CD14-positive monocyte (primary cell): ENCODE measurements around the gene CARD9. TPM values are rescaled to one million over a fixed set of nuclear protein-coding genes. Genes with fewer than 3 reads are reported as not detected.

Experiments used
- DNase-seq, 3 donors: peaks; one replicate each; pipeline ENCODE4 v3.0.0-alpha.2; 2011 to 2022
- H2AFZ ChIP-seq: 2 replicates; pipeline ENCODE4 v1.6.0; 2012; ENCODE audit warnings: mild to moderate bottlenecking, low read depth, low read length, inconsistent platforms; ENCODE audit not compliant: insufficient read depth, poor library complexity, severe bottlenecking
- H3K27ac ChIP-seq, 2 donors: 1 replicate in 1 of 2; 2 replicates in 1 of 2; pipeline ENCODE4 v1.5.1; 2012 to 2013; ENCODE audit warnings: low read length in 2 of 2, control low read depth in 1 of 2, inconsistent platforms in 1 of 2, low read depth in 1 of 2, mild to moderate bottlenecking in 1 of 2
- H3K27me3 ChIP-seq, 2 donors: one replicate each; pipeline versions ENCODE4 v1.6.0 to v1.6.1; 2011 to 2013; ENCODE audit warnings: low read length in 2 of 2; ENCODE audit not compliant: control insufficient read depth in 2 of 2, insufficient read depth in 2 of 2
- H3K36me3 ChIP-seq, 2 donors: replicated peaks in 1 of 2; 1 replicate in 1 of 2; 2 replicates in 1 of 2; pipeline versions ENCODE4 v1.5.1 to v1.6.1; 2012 to 2013; ENCODE audit warnings: low read length in 2 of 2, control low read depth in 1 of 2, inconsistent platforms in 1 of 2, mild to moderate bottlenecking in 1 of 2; ENCODE audit not compliant: insufficient read depth in 2 of 2, control insufficient read depth in 1 of 2
- H3K4me1 ChIP-seq, 2 donors: 1 replicate in 1 of 2; 2 replicates in 1 of 2; pipeline versions ENCODE4 v1.5.1 to v1.6.1; 2012 to 2013; ENCODE audit warnings: low read length in 2 of 2, control low read depth in 1 of 2, inconsistent platforms in 1 of 2, mild to moderate bottlenecking in 1 of 2, moderate library complexity in 1 of 2; ENCODE audit not compliant: insufficient read depth in 2 of 2, control insufficient read depth in 1 of 2
- H3K4me2 ChIP-seq: replicated peaks from 2 replicates; pipeline ENCODE3; 2012; ENCODE audit warnings: low read length, moderate library complexity, mild to moderate bottlenecking; ENCODE audit not compliant: poor library complexity, severe bottlenecking; ENCODE audit errors: extremely low read depth
- H3K4me3 ChIP-seq, 3 experiments: fragments of 200-600 bp in 1 of 3; sonication (generic) in 1 of 3; replicated peaks in 1 of 3; 1 replicate in 2 of 3; 2 replicates in 1 of 3; pipeline ENCODE4 v1.5.1; 2011 to 2013; ENCODE audit warnings: low read length in 3 of 3, mild to moderate bottlenecking in 3 of 3, control low read depth in 2 of 3, low read depth in 2 of 3, inconsistent platforms in 1 of 3, moderate library complexity in 1 of 3
- H3K79me2 ChIP-seq: 2 replicates; pipeline ENCODE4 v1.6.0; 2012; ENCODE audit warnings: mild to moderate bottlenecking, control low read depth, inconsistent platforms, low read length, moderate library complexity; ENCODE audit not compliant: insufficient read depth
- H3K9ac ChIP-seq: 2 replicates; pipeline ENCODE4 v1.6.0; 2017; ENCODE audit warnings: low read length, mild to moderate bottlenecking; ENCODE audit not compliant: insufficient read depth, poor library complexity, severe bottlenecking
- H3K9me3 ChIP-seq, 2 donors: replicated peaks in 1 of 2; 1 replicate in 1 of 2; 2 replicates in 1 of 2; pipeline versions ENCODE4 v1.5.1 to v1.6.1; 2012 to 2013; ENCODE audit warnings: low read length in 2 of 2, control low read depth in 1 of 2; ENCODE audit not compliant: control insufficient read depth in 1 of 2, insufficient read depth in 1 of 2
- H4K20me1 ChIP-seq: 2 replicates; pipeline ENCODE4 v1.6.0; 2012; ENCODE audit warnings: mild to moderate bottlenecking, low read length, control low read depth, moderate library complexity; ENCODE audit not compliant: insufficient read depth
- H3K27ac Mint-ChIP-seq, 7 donors: one replicate each; pipeline ENCODE4 v1.8.0; 2020; ENCODE audit warnings: mild to moderate bottlenecking in 7 of 7, mixed read lengths in 7 of 7, moderate library complexity in 6 of 7, inconsistent platforms in 2 of 7
- H3K27me3 Mint-ChIP-seq, 3 donors: one replicate each; pipeline ENCODE4 v1.8.0; 2021 to 2022; ENCODE audit warnings: low read depth in 3 of 3, mild to moderate bottlenecking in 3 of 3, mixed read lengths in 3 of 3, moderate library complexity in 3 of 3, inconsistent platforms in 1 of 3
- H3K36me3 Mint-ChIP-seq, 2 donors: one replicate each; pipeline ENCODE4 v1.8.0; 2020; ENCODE audit warnings: mixed read lengths in 2 of 2, inconsistent platforms in 1 of 2, mild to moderate bottlenecking in 1 of 2
- H3K4me1 Mint-ChIP-seq: one replicate; pipeline ENCODE4 v1.8.0; 2020; ENCODE audit warnings: mild to moderate bottlenecking, mixed read lengths
- H3K4me3 Mint-ChIP-seq, 2 donors: one replicate each; pipeline ENCODE4 v1.8.0; 2020; ENCODE audit warnings: mild to moderate bottlenecking in 2 of 2, mixed read lengths in 2 of 2, moderate library complexity in 1 of 2
- H3K9me3 Mint-ChIP-seq, 7 donors: one replicate each; pipeline ENCODE4 v1.8.0; 2020 to 2022; ENCODE audit warnings: mixed read lengths in 7 of 7, mild to moderate bottlenecking in 6 of 7, moderate library complexity in 6 of 7, inconsistent platforms in 2 of 7
- CTCF ChIP-seq: fragments of 200-600 bp; IDR thresholded peaks from one replicate; pipeline ENCODE4 v1.8.0; 2022; ENCODE audit warnings: antibody characterized with exemption, mild to moderate bottlenecking
- WGBS: methylation state at CpG from one replicate; pipeline ENCODE4 v1.1.5; 2013; ENCODE audit warnings: missing lambda C conversion rate; ENCODE audit not compliant: insufficient coverage; 5-methylcytosine and 5-hydroxymethylcytosine counted together
- intact Hi-C, 2 donors: fragments of 100-400 bp; cut with micrococcal nuclease; formaldehyde crosslinking; loops; one replicate each; pipeline versions ENCODE4 v1.15.0 to v1.15.1; 2023
- polyA plus RNA-seq, 3 donors: library from polyadenylated mRNA; depleted of rRNA in 1 of 3; unstranded in 2 of 3; stranded (reverse) in 1 of 3; fragments of 300-500 nt in 2 of 3; fragments of >200 nt in 1 of 3; fragmentation: Illumina TruSeq in 2 of 3; gene quantifications; 1 replicate in 2 of 3; 2 replicates in 1 of 3; pipeline ENCODE4 v1.2.3, GENCODE V29; 2012 to 2021

Gene CARD9
- polyA plus RNA-seq, 3 donors, result 34.3 to 108 (median 41.4) TPM

DNA sequence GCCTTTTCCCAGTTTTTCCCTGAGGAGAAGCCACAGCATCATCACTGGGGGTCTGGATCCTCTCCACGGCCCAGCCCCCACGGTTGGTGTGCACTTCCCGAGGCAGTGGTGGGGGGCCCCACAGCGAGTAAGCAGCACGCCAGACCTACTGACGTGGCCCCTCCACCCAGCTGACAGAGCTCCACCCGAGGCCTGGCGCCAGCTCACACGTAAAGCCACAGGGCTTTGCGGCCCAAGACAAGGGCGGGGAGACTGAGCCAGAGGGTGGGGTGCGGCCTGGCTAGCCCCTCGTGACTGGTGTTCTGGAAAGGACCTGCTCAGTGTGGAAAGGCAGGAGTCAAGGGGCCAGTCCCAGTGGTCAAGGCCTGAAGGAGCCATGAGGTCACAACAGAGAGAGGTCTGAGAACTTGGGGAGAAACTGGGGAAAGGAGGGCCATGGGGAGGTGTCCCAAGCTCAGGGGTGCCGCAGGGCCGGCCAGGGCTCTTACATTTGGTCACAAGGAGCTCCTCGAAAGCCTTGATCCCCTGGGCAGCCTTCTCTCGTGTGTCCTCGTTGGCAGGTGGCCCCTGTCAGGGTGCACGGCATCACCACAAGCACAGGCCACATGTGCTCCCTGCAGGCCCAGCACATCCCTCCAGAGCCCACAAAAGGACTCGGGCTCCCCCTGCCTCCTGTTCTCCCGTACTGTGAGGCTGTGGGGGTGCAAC, 21.0 kb upstream of the CARD9 start:
- Histone ChIP-seq H3K27me3 (no peaks in the 10 kb centered on the region), H2AFZ (no peak overlapping the region), H3K4me1 (peaks cover 10% of the 10 kb centered on the region in 2 donors), H3K4me3 (no peak overlapping the region), H3K79me2 (peaks cover 14% of the 10 kb centered on the region), H3K36me3 (peaks cover 64 to 76% of the 10 kb centered on the region in 2 donors), H3K9me3 (no peaks in the 10 kb centered on the region), H3K9ac (no peak overlapping the region), H3K27ac (no peak overlapping the region), H3K4me2 (no peak overlapping the region), H4K20me1 (peaks cover 13% of the 10 kb centered on the region)
- Mint-ChIP-seq H3K36me3 (peaks cover 59 to 85% of the 10 kb centered on the region in 2 donors), H3K27me3 (peaks cover 0 to 4% (median 0%) of the 10 kb centered on the region in 3 donors), H3K27ac (peak overlapping the region in 1 of 7 donors; percentile 51), H3K9me3 (no peaks in the 10 kb centered on the region), H3K4me3 (no peak overlapping the region), H3K4me1 (peaks cover 12% of the 10 kb centered on the region)
- no peak for DNase-seq
- intact Hi-C loops, result no loop called here
- TF ChIP-seq CTCF, result no peak
- 96% methylated on average over 21 of the region's 21 CpGs for WGBS

DNA sequence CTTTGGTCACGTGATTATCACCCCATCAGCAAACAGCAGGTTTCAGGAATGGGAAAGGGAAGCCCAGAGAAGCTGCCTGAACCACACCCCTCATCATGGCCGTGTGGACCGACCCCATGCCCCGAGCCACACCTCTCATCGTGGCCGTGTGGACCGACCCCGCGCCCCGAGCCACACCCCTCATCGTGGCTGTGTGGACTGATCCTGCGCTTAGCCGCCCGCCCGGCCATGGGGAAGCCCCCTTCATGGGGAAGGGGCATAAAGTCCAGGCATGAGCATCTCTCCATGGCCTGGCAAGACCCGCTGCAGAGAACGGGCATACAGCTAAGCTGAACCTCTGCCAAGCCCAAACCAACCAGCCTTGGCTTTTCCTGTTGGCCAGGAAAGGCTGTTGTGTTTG, 20.1 kb upstream of the CARD9 start:
- H3K4me2 ChIP-seq, result no peak overlapping the region
- H3K9me3 ChIP-seq, result no peaks in the 10 kb centered on the region
- no peak overlapping the region for H3K9ac ChIP-seq
- Mint-ChIP-seq H3K27me3 (peaks cover 0 to 4% (median 0%) of the 10 kb centered on the region in 3 donors), H3K4me1 (peaks cover 3% of the 10 kb centered on the region), H3K36me3 (peaks cover 66 to 93% of the 10 kb centered on the region in 2 donors), H3K27ac (no peak overlapping the region), H3K9me3 (no peaks in the 10 kb centered on the region), H3K4me3 (no peak overlapping the region)
- no peak overlapping the region for H3K4me3 ChIP-seq
- H3K79me2 ChIP-seq, result peaks cover 4% of the 10 kb centered on the region
- DNase-seq, result no peak
- H3K36me3 ChIP-seq, result peaks cover 72 to 85% of the 10 kb centered on the region in 2 donors
- peaks cover 4% of the 10 kb centered on the region for H4K20me1 ChIP-seq
- H3K27me3 ChIP-seq, result no peaks in the 10 kb centered on the region
- no peak for TF ChIP-seq CTCF
- WGBS, result 97% methylated on average over 15 of the region's 17 CpGs
- no peak overlapping the region for H3K27ac ChIP-seq
- intact Hi-C loops, result no loop called here
- peaks cover under 1% of the 10 kb centered on the region in 2 donors for H3K4me1 ChIP-seq
- H2AFZ ChIP-seq, result no peak overlapping the region
